Stomach smooth muscle (tissue), 2 donors: ENCODE measurements around the gene RBM6.

Experiments
- H3K27ac ChIP-seq: one replicate; pipeline ENCODE4 v1.7.0; 2013; ENCODE audit warnings: mild to moderate bottlenecking, low read length, inconsistent platforms
- H3K27me3 ChIP-seq, 2 donors: one replicate each; pipeline ENCODE4 v1.7.0; 2013; ENCODE audit warnings: low read length in 2 of 2; ENCODE audit not compliant: insufficient read depth in 2 of 2, control insufficient read depth in 1 of 2
- H3K36me3 ChIP-seq, 2 donors: one replicate each; pipeline ENCODE4 v1.7.0; 2013; ENCODE audit warnings: low read length in 2 of 2; ENCODE audit not compliant: control insufficient read depth in 2 of 2, insufficient read depth in 2 of 2
- H3K4me1 ChIP-seq: one replicate; pipeline ENCODE4 v1.7.0; 2013; ENCODE audit warnings: low read length; ENCODE audit not compliant: control insufficient read depth, insufficient read depth
- H3K4me3 ChIP-seq, 2 donors: one replicate each; pipeline ENCODE4 v1.7.0; 2013; ENCODE audit warnings: low read length in 2 of 2
- H3K9ac ChIP-seq, 2 donors: one replicate each; pipeline ENCODE4 v1.7.0; 2013; ENCODE audit warnings: low read length in 2 of 2, mild to moderate bottlenecking in 1 of 2
- H3K9me3 ChIP-seq, 2 donors: one replicate each; pipeline ENCODE4 v1.7.0; 2013; ENCODE audit warnings: low read length in 2 of 2; ENCODE audit not compliant: control insufficient read depth in 2 of 2
- donor health status: healthy.
- donor health status: Pancreatic carcinoma.

Gene RBM6, protein sequence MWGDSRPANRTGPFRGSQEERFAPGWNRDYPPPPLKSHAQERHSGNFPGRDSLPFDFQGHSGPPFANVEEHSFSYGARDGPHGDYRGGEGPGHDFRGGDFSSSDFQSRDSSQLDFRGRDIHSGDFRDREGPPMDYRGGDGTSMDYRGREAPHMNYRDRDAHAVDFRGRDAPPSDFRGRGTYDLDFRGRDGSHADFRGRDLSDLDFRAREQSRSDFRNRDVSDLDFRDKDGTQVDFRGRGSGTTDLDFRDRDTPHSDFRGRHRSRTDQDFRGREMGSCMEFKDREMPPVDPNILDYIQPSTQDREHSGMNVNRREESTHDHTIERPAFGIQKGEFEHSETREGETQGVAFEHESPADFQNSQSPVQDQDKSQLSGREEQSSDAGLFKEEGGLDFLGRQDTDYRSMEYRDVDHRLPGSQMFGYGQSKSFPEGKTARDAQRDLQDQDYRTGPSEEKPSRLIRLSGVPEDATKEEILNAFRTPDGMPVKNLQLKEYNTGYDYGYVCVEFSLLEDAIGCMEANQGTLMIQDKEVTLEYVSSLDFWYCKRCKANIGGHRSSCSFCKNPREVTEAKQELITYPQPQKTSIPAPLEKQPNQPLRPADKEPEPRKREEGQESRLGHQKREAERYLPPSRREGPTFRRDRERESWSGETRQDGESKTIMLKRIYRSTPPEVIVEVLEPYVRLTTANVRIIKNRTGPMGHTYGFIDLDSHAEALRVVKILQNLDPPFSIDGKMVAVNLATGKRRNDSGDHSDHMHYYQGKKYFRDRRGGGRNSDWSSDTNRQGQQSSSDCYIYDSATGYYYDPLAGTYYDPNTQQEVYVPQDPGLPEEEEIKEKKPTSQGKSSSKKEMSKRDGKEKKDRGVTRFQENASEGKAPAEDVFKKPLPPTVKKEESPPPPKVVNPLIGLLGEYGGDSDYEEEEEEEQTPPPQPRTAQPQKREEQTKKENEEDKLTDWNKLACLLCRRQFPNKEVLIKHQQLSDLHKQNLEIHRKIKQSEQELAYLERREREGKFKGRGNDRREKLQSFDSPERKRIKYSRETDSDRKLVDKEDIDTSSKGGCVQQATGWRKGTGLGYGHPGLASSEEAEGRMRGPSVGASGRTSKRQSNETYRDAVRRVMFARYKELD

DNA sequence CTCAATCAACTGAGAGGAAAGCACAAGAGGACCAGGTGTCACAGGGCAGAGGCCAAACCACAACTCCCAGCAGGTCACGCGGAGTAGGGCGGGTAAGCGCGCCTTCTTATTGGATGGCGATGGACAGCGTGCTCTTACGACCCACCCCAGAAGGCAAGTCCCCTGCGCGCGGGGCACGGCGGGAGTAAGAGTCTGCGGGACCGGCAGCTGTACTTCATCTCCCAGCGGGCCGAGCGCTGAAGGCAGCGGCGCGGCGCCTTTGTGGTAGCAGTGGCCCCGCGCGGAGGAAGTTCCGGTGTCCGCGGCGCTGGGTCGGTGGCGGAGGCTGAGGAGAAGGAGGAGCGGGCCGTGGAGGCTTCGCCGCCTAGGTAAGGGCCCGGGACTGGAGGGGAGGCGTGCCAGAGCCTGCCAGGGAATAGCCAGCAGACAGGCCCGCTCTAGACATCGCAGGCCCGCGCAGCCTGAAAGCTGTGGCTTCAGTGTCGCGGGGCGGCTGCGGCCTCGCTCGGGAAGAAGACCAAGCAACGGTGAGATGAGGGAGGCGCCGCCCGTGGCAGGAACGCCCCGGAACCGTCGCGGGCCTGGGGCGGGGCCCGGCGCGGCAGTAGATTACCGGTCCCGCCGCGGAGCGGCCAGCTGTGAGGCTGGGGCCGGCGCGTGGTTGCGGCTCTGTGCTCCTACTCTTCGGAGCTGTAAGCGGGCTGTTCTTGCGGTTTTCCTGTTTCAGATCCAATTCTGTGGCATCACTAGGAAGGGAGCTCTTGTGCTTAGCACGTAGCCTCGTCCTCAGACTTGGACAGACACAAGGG is at the start of gene RBM6:
Gene RBM6, plus strand, starts transcription at position 293 of the 809 bp plus-strand sequence. CDS start 22,492 bp downstream, outside the sequence.
- Histone ChIP-seq H3K36me3 (no peaks in the 10 kb centered on the region), H3K9ac (peak within 1 kb of the TSS; percentile 85 to 92)

DNA sequence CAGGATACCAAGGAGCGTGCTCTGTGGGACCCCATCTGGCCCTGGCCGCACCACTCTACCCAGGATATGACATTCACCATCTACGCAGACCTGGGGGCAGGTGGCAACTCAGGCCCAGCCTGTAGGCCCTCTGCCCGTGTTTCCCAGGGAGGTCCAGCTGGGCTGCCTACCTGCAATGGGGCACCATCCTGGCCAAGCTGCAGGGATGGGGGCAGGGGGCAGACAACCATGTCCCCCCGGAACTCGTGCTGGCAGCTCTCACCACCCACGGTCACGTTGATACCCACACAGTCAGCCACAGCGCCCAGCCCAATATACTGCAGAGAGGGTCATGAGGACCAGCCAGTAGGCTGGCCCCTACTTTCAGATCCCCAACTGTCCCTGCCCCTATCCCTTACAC is 44.2 kb upstream of the RBM6 start:
- no peak overlapping the region for H3K9ac ChIP-seq
- H3K36me3 ChIP-seq, result peaks cover 0 to 5% of the 10 kb centered on the region in 2 donors
- no peaks in the 10 kb centered on the region for H3K9me3 ChIP-seq
- no peak overlapping the region for H3K27ac ChIP-seq
- peaks cover 2% of the 10 kb centered on the region for H3K4me1 ChIP-seq
- no peak overlapping the region for H3K4me3 ChIP-seq
- H3K27me3 ChIP-seq, result no peaks in the 10 kb centered on the region

More for the DNA sequence above, at the start of gene RBM6:
- peaks cover 8% of the 10 kb centered on the region for H3K4me1 ChIP-seq
- no peaks in the 10 kb centered on the region for H3K27me3 ChIP-seq
- H3K9me3 ChIP-seq, result no peaks in the 10 kb centered on the region
- H3K27ac ChIP-seq, result peak within 1 kb of the TSS; percentile 82
- peak within 1 kb of the TSS; percentile 95 to 97 for H3K4me3 ChIP-seq

DNA sequence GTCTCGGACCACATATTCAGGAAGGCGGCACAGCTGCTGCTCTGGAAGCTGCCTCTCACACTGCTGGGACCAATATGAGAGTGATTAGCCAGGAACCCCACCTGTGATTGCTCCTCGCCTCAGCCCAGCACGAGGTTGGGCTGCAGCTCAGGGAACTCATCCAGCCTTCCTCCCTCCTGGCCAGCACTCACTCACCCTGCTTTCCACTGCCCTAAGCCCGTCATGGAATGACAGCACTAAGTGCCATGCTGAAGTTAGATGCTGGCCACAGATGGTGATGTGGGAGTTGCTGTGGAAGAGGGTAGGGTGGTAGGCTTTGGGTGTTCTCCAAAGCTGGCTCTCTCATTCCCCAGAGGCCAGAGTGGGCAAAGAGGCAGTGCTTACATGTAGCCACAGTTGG is 43.6 kb upstream of the RBM6 start:
- Histone ChIP-seq H3K9ac (no peak overlapping the region), H3K36me3 (peaks cover 0 to 5% of the 10 kb centered on the region in 2 donors), H3K9me3 (no peaks in the 10 kb centered on the region)

DNA sequence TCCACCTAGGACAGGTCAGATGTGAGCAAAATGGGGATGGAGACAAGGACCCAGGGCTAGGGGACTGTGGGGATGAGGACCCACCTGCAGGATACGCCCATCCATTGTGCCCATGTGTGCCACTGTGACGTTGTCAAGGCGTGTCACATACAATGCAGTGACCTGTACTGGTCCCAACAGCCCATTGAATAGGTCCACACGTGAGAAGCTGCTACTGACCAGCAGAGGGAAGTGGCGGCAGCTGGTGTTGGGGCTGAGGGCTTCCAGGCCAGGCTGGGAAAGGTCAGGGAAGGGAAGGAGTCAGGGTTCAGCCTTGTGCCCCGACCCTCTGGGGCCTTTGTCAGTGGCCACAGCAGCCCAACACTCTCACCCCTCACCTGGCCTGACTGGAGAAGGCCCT is 41.0 kb upstream of the RBM6 start:
- H3K9me3 ChIP-seq, result no peaks in the 10 kb centered on the region
- H3K4me3 ChIP-seq, result no peak overlapping the region
- no peaks in the 10 kb centered on the region for H3K27me3 ChIP-seq
- H3K27ac ChIP-seq, result no peak overlapping the region
- H3K9ac ChIP-seq, result no peak overlapping the region
- H3K4me1 ChIP-seq, result peaks cover 16% of the 10 kb centered on the region
- H3K36me3 ChIP-seq, result peaks cover 0 to 5% of the 10 kb centered on the region in 2 donors

More for the DNA sequence above, 43.6 kb upstream of the RBM6 start:
- no peak overlapping the region for H3K4me3 ChIP-seq
- peaks cover 6% of the 10 kb centered on the region for H3K4me1 ChIP-seq
- H3K27me3 ChIP-seq, result no peaks in the 10 kb centered on the region
- H3K27ac ChIP-seq, result no peak overlapping the region

DNA sequence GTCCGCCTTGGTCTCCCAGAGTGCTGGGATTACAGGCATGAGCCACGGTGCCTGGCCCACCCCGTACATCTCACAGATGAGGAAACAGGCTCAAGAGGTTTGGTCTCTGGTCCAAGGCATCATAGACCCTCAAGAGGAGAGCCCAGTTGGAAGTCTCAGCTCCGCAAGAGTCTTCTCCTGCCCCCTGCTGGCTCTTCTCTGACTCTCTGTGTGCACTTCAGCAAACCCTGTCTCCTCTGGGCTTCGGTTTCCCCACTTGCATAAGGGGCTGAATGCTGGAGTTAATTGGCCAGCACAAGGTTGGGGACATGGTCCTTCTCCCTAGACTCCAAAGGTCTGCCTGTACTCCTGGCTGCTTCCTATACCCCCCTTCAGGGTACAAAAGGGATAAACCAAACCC is 40.1 kb upstream of the RBM6 start:
- Histone ChIP-seq H3K27ac (no peak overlapping the region), H3K9me3 (no peaks in the 10 kb centered on the region), H3K9ac (no peak overlapping the region), H3K36me3 (peaks cover 0 to 5% of the 10 kb centered on the region in 2 donors), H3K4me1 (peaks cover 16% of the 10 kb centered on the region), H3K4me3 (no peak overlapping the region), H3K27me3 (no peaks in the 10 kb centered on the region)

DNA sequence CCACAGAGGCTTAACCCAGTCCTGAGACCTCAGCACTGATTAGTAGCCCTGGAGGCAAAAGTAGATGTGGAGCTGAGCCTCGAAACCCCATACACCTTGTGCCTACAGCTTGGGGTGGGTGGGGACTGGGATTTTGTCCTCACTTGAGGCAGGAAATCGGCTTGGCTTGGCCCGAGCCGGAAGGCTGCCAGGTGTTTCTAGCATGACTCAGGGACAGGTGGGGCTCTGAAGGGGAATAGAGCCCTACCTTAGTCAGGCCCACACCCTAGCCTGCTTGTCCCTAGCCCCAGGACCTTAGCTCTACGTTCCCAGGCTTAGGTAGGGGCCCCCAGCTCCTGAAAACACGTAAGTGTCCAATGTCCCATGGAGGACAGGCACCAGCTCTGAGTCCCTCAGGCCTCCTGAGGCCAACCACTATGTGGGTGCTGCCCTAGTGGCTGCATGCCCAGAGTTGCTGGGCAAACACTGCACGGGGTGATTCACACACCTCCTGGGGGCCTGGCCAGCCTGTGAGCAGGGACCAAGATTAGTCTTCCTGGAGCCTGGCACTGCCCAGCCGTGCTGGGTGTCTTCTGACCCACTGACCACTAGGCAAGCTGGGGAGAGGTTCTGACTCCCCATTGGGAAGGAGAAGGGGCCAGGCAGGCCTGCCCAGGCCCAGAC is 39.3 kb upstream of the RBM6 start:
- Histone ChIP-seq H3K27me3 (no peaks in the 10 kb centered on the region), H3K4me1 (peaks cover 19% of the 10 kb centered on the region), H3K4me3 (no peak overlapping the region), H3K9me3 (no peaks in the 10 kb centered on the region), H3K9ac (no peak overlapping the region), H3K36me3 (peaks cover 0 to 5% of the 10 kb centered on the region in 2 donors), H3K27ac (no peak overlapping the region)

DNA sequence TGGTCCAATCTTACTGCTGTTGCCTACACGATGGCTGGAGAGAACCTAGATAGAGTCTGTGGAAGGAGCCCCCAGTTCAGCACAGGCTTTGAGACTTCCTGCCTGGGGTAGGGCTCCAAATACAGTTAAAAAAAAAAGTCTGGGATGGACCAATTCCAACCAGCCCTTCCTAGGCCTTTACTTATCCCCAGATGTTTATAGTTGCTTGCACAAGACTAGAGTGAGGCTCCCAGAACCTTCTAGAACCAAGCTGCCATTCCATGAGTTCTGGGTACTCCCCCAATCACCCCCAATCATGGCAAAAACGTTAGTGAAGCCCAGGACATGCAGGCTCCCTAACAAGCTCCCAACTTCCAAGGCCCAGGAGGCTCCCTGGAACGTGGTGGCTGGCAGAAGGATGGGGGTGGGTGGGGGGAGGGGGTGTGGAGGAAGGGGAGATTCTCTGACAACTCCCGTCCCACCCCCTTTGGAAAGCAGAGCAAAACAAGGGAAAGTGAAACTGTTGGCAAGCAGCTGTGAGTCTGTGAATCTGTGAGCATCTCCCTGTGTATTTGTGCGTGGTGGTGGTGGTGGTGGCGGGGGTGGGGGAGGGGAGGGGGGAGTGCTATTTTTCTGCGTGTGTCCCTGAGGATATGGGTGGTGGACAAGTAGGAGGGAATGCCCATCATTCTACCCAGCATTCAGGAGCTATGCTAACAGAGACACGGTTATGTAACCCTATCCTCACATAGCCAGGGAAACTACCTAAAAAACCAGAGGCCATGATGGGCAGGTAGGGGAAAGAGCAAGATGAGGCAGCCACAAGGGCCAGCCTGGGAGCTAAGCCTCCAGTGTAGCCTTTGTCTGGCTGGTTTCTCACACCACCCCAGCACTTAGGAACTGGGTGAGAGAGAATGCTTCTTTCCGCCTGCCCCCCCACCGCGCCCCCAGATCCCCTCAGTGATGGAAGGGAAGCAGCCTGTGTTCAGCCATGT is 38.3 kb upstream of the RBM6 start:
- Histone ChIP-seq H3K9ac (no peak overlapping the region), H3K36me3 (peaks cover 0 to 2% of the 10 kb centered on the region in 2 donors), H3K9me3 (no peaks in the 10 kb centered on the region), H3K4me1 (peaks cover 28% of the 10 kb centered on the region), H3K27me3 (no peaks in the 10 kb centered on the region), H3K4me3 (no peak overlapping the region), H3K27ac (no peak overlapping the region)

DNA sequence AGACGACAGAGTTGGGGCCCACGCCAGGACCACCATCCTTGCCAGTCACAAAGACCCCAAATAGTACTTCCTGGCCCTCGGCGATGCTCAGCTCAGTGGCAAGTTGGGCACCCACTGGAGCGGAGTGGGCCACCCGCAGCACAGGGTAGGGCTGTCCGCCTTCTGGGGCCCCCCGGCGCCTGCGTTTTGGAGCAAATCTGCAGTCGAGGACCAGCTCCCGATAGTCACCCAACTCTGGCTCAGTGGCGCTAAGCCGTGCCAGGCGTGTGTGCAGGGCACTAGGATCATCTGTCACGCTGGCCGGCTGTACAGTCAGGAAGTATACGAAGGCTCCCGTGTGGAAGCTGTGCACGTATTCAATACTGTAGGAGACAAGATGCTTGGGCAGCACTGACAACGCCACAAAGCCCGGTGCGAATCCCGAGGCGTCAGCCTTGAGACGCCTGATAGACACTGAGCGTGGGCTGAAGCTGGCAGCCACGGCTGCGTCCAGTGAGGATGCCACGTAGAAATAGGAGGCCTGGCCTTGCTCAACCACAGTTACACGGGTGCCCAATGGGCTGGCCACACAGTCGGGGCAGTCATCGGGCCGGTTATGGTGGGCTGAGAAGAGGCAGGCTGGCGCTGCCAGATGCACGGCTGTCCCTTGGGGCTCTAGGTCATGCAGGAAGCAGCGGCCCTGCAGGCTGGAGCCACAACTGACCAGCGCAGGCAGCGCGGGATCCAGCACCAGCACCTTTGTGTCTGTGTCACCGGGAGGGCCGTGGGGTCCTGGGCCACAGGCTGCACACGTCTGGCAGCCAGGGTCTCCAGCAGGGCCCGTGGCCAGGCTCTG is 37.2 kb upstream of the RBM6 start:
- Histone ChIP-seq H3K4me3 (peak overlapping the region; percentile 59 to 75), H3K9ac (no peak overlapping the region), H3K27ac (no peak overlapping the region), H3K9me3 (no peaks in the 10 kb centered on the region), H3K4me1 (peaks cover 28% of the 10 kb centered on the region), H3K36me3 (no peaks in the 10 kb centered on the region), H3K27me3 (no peaks in the 10 kb centered on the region)
